ENCODE results near the gene PARN. TPM values are rescaled to one million over a fixed set of nuclear protein-coding genes. Genes with fewer than 3 reads are reported as not detected.

The PARN gene
- total and polyA plus RNA-seq, 2 of the 8 experiments (the other 6 are each of a cell fraction or from before 2014, with no cell fraction given), result 24.5 to 44.6 TPM

DNA sequence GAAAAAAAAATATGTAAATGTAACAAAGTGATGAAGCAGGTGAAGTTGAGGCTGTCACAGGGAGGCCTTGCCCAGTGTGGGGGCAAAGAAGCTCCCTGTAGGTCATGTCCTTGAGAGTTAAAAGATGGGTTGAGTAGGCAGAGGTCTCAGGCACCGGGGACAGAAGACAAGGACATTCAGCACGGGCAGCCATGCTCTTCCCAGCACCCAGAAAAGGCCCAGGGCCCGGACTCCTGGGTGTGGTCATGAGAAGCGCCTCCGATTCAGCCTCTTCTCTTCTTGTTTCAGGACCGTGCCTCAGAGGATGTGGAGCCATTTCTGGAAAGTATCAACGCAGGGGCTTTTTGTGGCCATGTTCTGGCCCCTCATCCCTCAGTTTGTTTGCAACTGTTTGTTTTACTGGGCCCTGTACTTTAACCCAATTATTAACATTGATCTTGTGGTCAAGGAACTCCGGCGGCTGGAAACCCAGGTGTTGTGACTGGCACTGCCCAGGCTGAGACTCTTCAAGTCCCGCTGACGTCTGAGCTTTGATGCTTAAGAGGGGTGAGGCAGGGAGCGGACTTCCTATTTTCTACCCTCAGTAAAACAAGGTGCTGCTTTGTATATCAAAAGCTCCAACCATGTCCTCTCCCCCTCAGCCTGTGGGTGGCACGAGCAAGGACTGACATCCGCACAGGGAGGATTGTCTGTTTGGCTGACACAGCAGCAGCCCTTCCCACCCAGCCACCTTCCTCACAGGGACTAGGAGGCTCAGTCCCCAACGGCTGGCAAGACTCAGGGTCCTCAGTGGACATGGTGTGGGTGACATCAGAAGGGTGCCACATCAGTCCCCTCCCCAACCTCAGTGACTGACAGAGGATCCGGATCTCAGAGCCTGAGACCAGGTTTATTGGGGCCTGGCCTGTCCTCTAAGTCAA is 37.5 kb upstream of the PARN start (continued):
- TF ChIP-seq, protein P1, sequence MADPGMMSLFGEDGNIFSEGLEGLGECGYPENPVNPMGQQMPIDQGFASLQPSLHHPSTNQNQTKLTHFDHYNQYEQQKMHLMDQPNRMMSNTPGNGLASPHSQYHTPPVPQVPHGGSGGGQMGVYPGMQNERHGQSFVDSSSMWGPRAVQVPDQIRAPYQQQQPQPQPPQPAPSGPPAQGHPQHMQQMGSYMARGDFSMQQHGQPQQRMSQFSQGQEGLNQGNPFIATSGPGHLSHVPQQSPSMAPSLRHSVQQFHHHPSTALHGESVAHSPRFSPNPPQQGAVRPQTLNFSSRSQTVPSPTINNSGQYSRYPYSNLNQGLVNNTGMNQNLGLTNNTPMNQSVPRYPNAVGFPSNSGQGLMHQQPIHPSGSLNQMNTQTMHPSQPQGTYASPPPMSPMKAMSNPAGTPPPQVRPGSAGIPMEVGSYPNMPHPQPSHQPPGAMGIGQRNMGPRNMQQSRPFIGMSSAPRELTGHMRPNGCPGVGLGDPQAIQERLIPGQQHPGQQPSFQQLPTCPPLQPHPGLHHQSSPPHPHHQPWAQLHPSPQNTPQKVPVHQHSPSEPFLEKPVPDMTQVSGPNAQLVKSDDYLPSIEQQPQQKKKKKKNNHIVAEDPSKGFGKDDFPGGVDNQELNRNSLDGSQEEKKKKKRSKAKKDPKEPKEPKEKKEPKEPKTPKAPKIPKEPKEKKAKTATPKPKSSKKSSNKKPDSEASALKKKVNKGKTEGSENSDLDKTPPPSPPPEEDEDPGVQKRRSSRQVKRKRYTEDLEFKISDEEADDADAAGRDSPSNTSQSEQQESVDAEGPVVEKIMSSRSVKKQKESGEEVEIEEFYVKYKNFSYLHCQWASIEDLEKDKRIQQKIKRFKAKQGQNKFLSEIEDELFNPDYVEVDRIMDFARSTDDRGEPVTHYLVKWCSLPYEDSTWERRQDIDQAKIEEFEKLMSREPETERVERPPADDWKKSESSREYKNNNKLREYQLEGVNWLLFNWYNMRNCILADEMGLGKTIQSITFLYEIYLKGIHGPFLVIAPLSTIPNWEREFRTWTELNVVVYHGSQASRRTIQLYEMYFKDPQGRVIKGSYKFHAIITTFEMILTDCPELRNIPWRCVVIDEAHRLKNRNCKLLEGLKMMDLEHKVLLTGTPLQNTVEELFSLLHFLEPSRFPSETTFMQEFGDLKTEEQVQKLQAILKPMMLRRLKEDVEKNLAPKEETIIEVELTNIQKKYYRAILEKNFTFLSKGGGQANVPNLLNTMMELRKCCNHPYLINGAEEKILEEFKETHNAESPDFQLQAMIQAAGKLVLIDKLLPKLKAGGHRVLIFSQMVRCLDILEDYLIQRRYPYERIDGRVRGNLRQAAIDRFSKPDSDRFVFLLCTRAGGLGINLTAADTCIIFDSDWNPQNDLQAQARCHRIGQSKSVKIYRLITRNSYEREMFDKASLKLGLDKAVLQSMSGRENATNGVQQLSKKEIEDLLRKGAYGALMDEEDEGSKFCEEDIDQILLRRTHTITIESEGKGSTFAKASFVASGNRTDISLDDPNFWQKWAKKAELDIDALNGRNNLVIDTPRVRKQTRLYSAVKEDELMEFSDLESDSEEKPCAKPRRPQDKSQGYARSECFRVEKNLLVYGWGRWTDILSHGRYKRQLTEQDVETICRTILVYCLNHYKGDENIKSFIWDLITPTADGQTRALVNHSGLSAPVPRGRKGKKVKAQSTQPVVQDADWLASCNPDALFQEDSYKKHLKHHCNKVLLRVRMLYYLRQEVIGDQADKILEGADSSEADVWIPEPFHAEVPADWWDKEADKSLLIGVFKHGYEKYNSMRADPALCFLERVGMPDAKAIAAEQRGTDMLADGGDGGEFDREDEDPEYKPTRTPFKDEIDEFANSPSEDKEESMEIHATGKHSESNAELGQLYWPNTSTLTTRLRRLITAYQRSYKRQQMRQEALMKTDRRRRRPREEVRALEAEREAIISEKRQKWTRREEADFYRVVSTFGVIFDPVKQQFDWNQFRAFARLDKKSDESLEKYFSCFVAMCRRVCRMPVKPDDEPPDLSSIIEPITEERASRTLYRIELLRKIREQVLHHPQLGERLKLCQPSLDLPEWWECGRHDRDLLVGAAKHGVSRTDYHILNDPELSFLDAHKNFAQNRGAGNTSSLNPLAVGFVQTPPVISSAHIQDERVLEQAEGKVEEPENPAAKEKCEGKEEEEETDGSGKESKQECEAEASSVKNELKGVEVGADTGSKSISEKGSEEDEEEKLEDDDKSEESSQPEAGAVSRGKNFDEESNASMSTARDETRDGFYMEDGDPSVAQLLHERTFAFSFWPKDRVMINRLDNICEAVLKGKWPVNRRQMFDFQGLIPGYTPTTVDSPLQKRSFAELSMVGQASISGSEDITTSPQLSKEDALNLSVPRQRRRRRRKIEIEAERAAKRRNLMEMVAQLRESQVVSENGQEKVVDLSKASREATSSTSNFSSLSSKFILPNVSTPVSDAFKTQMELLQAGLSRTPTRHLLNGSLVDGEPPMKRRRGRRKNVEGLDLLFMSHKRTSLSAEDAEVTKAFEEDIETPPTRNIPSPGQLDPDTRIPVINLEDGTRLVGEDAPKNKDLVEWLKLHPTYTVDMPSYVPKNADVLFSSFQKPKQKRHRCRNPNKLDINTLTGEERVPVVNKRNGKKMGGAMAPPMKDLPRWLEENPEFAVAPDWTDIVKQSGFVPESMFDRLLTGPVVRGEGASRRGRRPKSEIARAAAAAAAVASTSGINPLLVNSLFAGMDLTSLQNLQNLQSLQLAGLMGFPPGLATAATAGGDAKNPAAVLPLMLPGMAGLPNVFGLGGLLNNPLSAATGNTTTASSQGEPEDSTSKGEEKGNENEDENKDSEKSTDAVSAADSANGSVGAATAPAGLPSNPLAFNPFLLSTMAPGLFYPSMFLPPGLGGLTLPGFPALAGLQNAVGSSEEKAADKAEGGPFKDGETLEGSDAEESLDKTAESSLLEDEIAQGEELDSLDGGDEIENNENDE (IDR thresholded peaks at IDR 0.05; ENCODE audit: insufficient replicate concordance, low read length), result no peak
- TF ChIP-seq CBX8 (IDR thresholded peaks at IDR 0.05; ENCODE audit: borderline replicate concordance, low read depth, low read length), result no peak
